CD14-positive monocyte (primary cell): ENCODE results near the gene GRIK3. TPM values are rescaled to one million over a fixed set of nuclear protein-coding genes. Genes with fewer than 3 reads are reported as not detected.

Experiments
- DNase-seq, 3 donors: peaks; one replicate each; pipeline ENCODE4 v3.0.0-alpha.2; 2011 to 2022
- H2AFZ ChIP-seq: 2 replicates; pipeline ENCODE4 v1.6.0; 2012; ENCODE audit warnings: mild to moderate bottlenecking, low read depth, low read length, inconsistent platforms; ENCODE audit not compliant: insufficient read depth, poor library complexity, severe bottlenecking
- H3K27ac ChIP-seq, 2 donors: 1 replicate in 1 of 2; 2 replicates in 1 of 2; pipeline ENCODE4 v1.5.1; 2012 to 2013; ENCODE audit warnings: low read length in 2 of 2, control low read depth in 1 of 2, inconsistent platforms in 1 of 2, low read depth in 1 of 2, mild to moderate bottlenecking in 1 of 2
- H3K27me3 ChIP-seq, 2 donors: one replicate each; pipeline versions ENCODE4 v1.6.0 to v1.6.1; 2011 to 2013; ENCODE audit warnings: low read length in 2 of 2; ENCODE audit not compliant: control insufficient read depth in 2 of 2, insufficient read depth in 2 of 2
- H3K36me3 ChIP-seq, 2 donors: replicated peaks in 1 of 2; 1 replicate in 1 of 2; 2 replicates in 1 of 2; pipeline versions ENCODE4 v1.5.1 to v1.6.1; 2012 to 2013; ENCODE audit warnings: low read length in 2 of 2, control low read depth in 1 of 2, inconsistent platforms in 1 of 2, mild to moderate bottlenecking in 1 of 2; ENCODE audit not compliant: insufficient read depth in 2 of 2, control insufficient read depth in 1 of 2
- H3K4me1 ChIP-seq, 2 donors: 1 replicate in 1 of 2; 2 replicates in 1 of 2; pipeline versions ENCODE4 v1.5.1 to v1.6.1; 2012 to 2013; ENCODE audit warnings: low read length in 2 of 2, control low read depth in 1 of 2, inconsistent platforms in 1 of 2, mild to moderate bottlenecking in 1 of 2, moderate library complexity in 1 of 2; ENCODE audit not compliant: insufficient read depth in 2 of 2, control insufficient read depth in 1 of 2
- H3K4me2 ChIP-seq: replicated peaks from 2 replicates; pipeline ENCODE3; 2012; ENCODE audit warnings: low read length, moderate library complexity, mild to moderate bottlenecking; ENCODE audit not compliant: poor library complexity, severe bottlenecking; ENCODE audit errors: extremely low read depth
- H3K4me3 ChIP-seq, 3 experiments: fragments of 200-600 bp in 1 of 3; sonication (generic) in 1 of 3; replicated peaks in 1 of 3; 1 replicate in 2 of 3; 2 replicates in 1 of 3; pipeline ENCODE4 v1.5.1; 2011 to 2013; ENCODE audit warnings: low read length in 3 of 3, mild to moderate bottlenecking in 3 of 3, control low read depth in 2 of 3, low read depth in 2 of 3, inconsistent platforms in 1 of 3, moderate library complexity in 1 of 3
- H3K79me2 ChIP-seq: 2 replicates; pipeline ENCODE4 v1.6.0; 2012; ENCODE audit warnings: mild to moderate bottlenecking, control low read depth, inconsistent platforms, low read length, moderate library complexity; ENCODE audit not compliant: insufficient read depth
- H3K9ac ChIP-seq: 2 replicates; pipeline ENCODE4 v1.6.0; 2017; ENCODE audit warnings: low read length, mild to moderate bottlenecking; ENCODE audit not compliant: insufficient read depth, poor library complexity, severe bottlenecking
- H3K9me3 ChIP-seq, 2 donors: replicated peaks in 1 of 2; 1 replicate in 1 of 2; 2 replicates in 1 of 2; pipeline versions ENCODE4 v1.5.1 to v1.6.1; 2012 to 2013; ENCODE audit warnings: low read length in 2 of 2, control low read depth in 1 of 2; ENCODE audit not compliant: control insufficient read depth in 1 of 2, insufficient read depth in 1 of 2
- H4K20me1 ChIP-seq: 2 replicates; pipeline ENCODE4 v1.6.0; 2012; ENCODE audit warnings: mild to moderate bottlenecking, low read length, control low read depth, moderate library complexity; ENCODE audit not compliant: insufficient read depth
- H3K27ac Mint-ChIP-seq, 7 donors: one replicate each; pipeline ENCODE4 v1.8.0; 2020; ENCODE audit warnings: mild to moderate bottlenecking in 7 of 7, mixed read lengths in 7 of 7, moderate library complexity in 6 of 7, inconsistent platforms in 2 of 7
- H3K27me3 Mint-ChIP-seq, 3 donors: one replicate each; pipeline ENCODE4 v1.8.0; 2021 to 2022; ENCODE audit warnings: low read depth in 3 of 3, mild to moderate bottlenecking in 3 of 3, mixed read lengths in 3 of 3, moderate library complexity in 3 of 3, inconsistent platforms in 1 of 3
- H3K36me3 Mint-ChIP-seq, 2 donors: one replicate each; pipeline ENCODE4 v1.8.0; 2020; ENCODE audit warnings: mixed read lengths in 2 of 2, inconsistent platforms in 1 of 2, mild to moderate bottlenecking in 1 of 2
- H3K4me1 Mint-ChIP-seq: one replicate; pipeline ENCODE4 v1.8.0; 2020; ENCODE audit warnings: mild to moderate bottlenecking, mixed read lengths
- H3K4me3 Mint-ChIP-seq, 2 donors: one replicate each; pipeline ENCODE4 v1.8.0; 2020; ENCODE audit warnings: mild to moderate bottlenecking in 2 of 2, mixed read lengths in 2 of 2, moderate library complexity in 1 of 2
- H3K9me3 Mint-ChIP-seq, 7 donors: one replicate each; pipeline ENCODE4 v1.8.0; 2020 to 2022; ENCODE audit warnings: mixed read lengths in 7 of 7, mild to moderate bottlenecking in 6 of 7, moderate library complexity in 6 of 7, inconsistent platforms in 2 of 7
- CTCF ChIP-seq: fragments of 200-600 bp; IDR thresholded peaks from one replicate; pipeline ENCODE4 v1.8.0; 2022; ENCODE audit warnings: antibody characterized with exemption, mild to moderate bottlenecking
- WGBS: methylation state at CpG from one replicate; pipeline ENCODE4 v1.1.5; 2013; ENCODE audit warnings: missing lambda C conversion rate; ENCODE audit not compliant: insufficient coverage; 5-methylcytosine and 5-hydroxymethylcytosine counted together
- intact Hi-C, 2 donors: fragments of 100-400 bp; cut with micrococcal nuclease; formaldehyde crosslinking; loops; one replicate each; pipeline versions ENCODE4 v1.15.0 to v1.15.1; 2023
- polyA plus RNA-seq, 3 donors: library from polyadenylated mRNA; depleted of rRNA in 1 of 3; unstranded in 2 of 3; stranded (reverse) in 1 of 3; fragments of 300-500 nt in 2 of 3; fragments of >200 nt in 1 of 3; fragmentation: Illumina TruSeq in 2 of 3; gene quantifications; 1 replicate in 2 of 3; 2 replicates in 1 of 3; pipeline ENCODE4 v1.2.3, GENCODE V29; 2012 to 2021

GRIK3 gene
- polyA plus RNA-seq, 3 donors: not detected

- Histone ChIP-seq H4K20me1 (no peaks in the 10 kb centered on the region), H3K36me3 (no peaks in the 10 kb centered on the region), H3K27me3 (no peaks in the 10 kb centered on the region), H3K79me2 (no peaks in the 10 kb centered on the region), H3K4me2 (no peak overlapping the region), H3K9ac (no peak overlapping the region), H3K4me3 (no peak overlapping the region), H3K9me3 (no peaks in the 10 kb centered on the region), H2AFZ (no peak overlapping the region), H3K27ac (no peak overlapping the region), H3K4me1 (no peaks in the 10 kb centered on the region)
- no peak for TF ChIP-seq CTCF
- WGBS: 80% methylated on average over 2 of the region's 5 CpGs
- H3K27ac Mint-ChIP-seq: no peak overlapping the region
- no peaks in the 10 kb centered on the region for H3K9me3 Mint-ChIP-seq
- DNase-seq: no peak
- intact Hi-C loops: no loop called here
- peaks cover 0 to 7% (median 1%) of the 10 kb centered on the region in 3 donors for H3K27me3 Mint-ChIP-seq
- no peak overlapping the region for H3K4me3 Mint-ChIP-seq
- no peaks in the 10 kb centered on the region for H3K4me1 Mint-ChIP-seq
- H3K36me3 Mint-ChIP-seq: no peaks in the 10 kb centered on the region
Observed at GRCh38 chr1:37053173-37053572, 18.9 kb upstream of the GRIK3 start.

- no peaks in the 10 kb centered on the region for H3K27me3 ChIP-seq
- no peak for TF ChIP-seq CTCF
- Mint-ChIP-seq H3K9me3 (no peaks in the 10 kb centered on the region), H3K4me1 (no peaks in the 10 kb centered on the region), H3K4me3 (no peak overlapping the region), H3K27me3 (peaks cover under 1 to 6% (median 4%) of the 10 kb centered on the region in 3 donors), H3K27ac (no peak overlapping the region), H3K36me3 (no peaks in the 10 kb centered on the region)
- intact Hi-C loops: no loop called here
- no peak overlapping the region for H3K9ac ChIP-seq
- no peak overlapping the region for H3K4me3 ChIP-seq
- 89% methylated on average over 1 of the region's 1 CpG for WGBS
- DNase-seq: no peak
- no peak overlapping the region for H3K27ac ChIP-seq
- H3K4me2 ChIP-seq: no peak overlapping the region
- no peaks in the 10 kb centered on the region for H3K79me2 ChIP-seq
- no peaks in the 10 kb centered on the region for H3K9me3 ChIP-seq
- H3K36me3 ChIP-seq: no peaks in the 10 kb centered on the region
- no peak overlapping the region for H2AFZ ChIP-seq
- no peaks in the 10 kb centered on the region for H3K4me1 ChIP-seq
- no peaks in the 10 kb centered on the region for H4K20me1 ChIP-seq
Observed at GRCh38 chr1:37052120-37052519, 17.8 kb upstream of the GRIK3 start.
